Sigmoid colon (tissue), 7 donors: ENCODE results near the gene SIDT1. TPM values are rescaled to one million over a fixed set of nuclear protein-coding genes. Genes with fewer than 3 reads are reported as not detected.

Experiments used
- DNase-seq: peaks from one replicate; pipeline ENCODE4 v3.0.0-alpha.2; 2019
- H3K27ac ChIP-seq, 4 donors: fragments of 200-600 bp; sonication (generic); one replicate each; pipeline ENCODE4 v1.5.1; 2016 to 2019; ENCODE audit warnings: mild to moderate bottlenecking in 1 of 4
- H3K27me3 ChIP-seq, 3 donors: fragments of 200-600 bp; sonication (generic); one replicate each; pipeline ENCODE4 v1.5.1; 2019; ENCODE audit warnings: mild to moderate bottlenecking in 1 of 3
- H3K36me3 ChIP-seq, 4 donors: fragments of 200-600 bp; sonication (generic); one replicate each; pipeline ENCODE4 v1.5.1; 2016 to 2019
- H3K4me1 ChIP-seq, 4 donors: fragments of 200-600 bp; sonication (generic); one replicate each; pipeline ENCODE4 v1.5.1; 2017 to 2019
- H3K4me3 ChIP-seq, 4 donors: fragments of 200-600 bp; sonication (generic); one replicate each; pipeline ENCODE4 v1.5.1; 2017 to 2019; ENCODE audit warnings: mild to moderate bottlenecking in 2 of 4, moderate library complexity in 1 of 4
- H3K9me3 ChIP-seq, 4 donors: fragments of 200-600 bp in 3 of 4; sonication (generic) in 3 of 4; one replicate each; pipeline versions ENCODE4 v1.5.1 to v1.6.1; 2013 to 2019
- EP300 ChIP-seq, 4 donors: sonication (generic); formaldehyde crosslinking; IDR thresholded peaks; one replicate each; pipeline ENCODE4 v1.6.1; 2017; ENCODE audit warnings: antibody characterized with exemption in 4 of 4
- POLR2A ChIP-seq, 2 donors: fragments of 450-650 bp; IDR thresholded peaks; one replicate each; pipeline ENCODE4 v1.6.1; 2016; ENCODE audit warnings: antibody characterized with exemption in 2 of 2, mild to moderate bottlenecking in 2 of 2, moderate library complexity in 2 of 2
- POLR2AphosphoS5 ChIP-seq, 4 donors: sonication (generic); formaldehyde crosslinking; IDR thresholded peaks; one replicate each; pipeline ENCODE4 v1.6.1; 2017; ENCODE audit warnings: antibody characterized with exemption in 4 of 4
- WGBS, 2 donors: extraction: QIAGEN DNeasy Blood & Tissue Kit; methylation state at CpG; one replicate each; pipeline ENCODE4 v1.1.7; 2013; 5-methylcytosine and 5-hydroxymethylcytosine counted together
- intact Hi-C: fragments of 100-400 bp; cut with DNase I; formaldehyde crosslinking; loops from one replicate; pipeline ENCODE4 v1.15.1; 2023
- polyA plus RNA-seq, 3 donors: library from polyadenylated mRNA; stranded (reverse); fragments of 200-250 nt; gene quantifications; one replicate each; pipeline ENCODE4 v1.2.3, GENCODE V29; 2013
- total RNA-seq, 4 donors: library from RNA; depleted of rRNA; stranded (reverse); fragments of >200 nt; gene quantifications; one replicate each; pipeline ENCODE4 v1.1.0, GENCODE V29; 2016
- TF ChIP-seq, protein P1 (sequence below), 4 experiments: fragments of 450-650 bp in 3 of 4; fragments of 200-600 bp in 1 of 4; IDR thresholded peaks; one replicate each; pipeline ENCODE4 v1.5.1; 2016 to 2019; ENCODE audit warnings: antibody characterized with exemption in 4 of 4, mild to moderate bottlenecking in 3 of 4, moderate library complexity in 2 of 4
- donor health status: healthy with polysubstance abuse.
- donor health status: Bipolar disorder and iron deficiency.
- donor health status: healthy.

SIDT1 gene
- total and polyA plus RNA-seq, 7 donors = 0.49 to 16.7 (median 1.4) TPM

DNA sequence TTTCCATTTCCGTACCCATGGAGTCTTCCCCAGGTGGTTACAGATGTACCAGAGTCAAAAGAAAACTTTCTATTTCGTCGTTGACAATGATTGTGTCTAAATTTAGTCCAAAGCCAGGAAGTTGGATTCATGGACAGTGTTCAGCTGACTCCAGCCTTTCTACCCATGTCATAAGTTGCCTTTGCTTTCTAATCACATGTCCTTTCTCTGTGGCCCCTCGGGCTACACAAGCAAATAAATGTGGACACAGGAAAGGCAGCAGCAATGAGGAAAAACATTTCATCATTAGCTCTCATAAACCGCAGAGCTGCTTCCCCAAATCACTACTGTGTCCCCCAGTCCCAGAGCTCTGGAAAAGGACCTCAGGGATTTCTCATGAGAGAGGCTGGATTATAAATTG is 82.0 kb downstream of the SIDT1 start:
- Histone ChIP-seq H3K27me3 (no peaks in the 10 kb centered on the region), H3K4me3 (no peak overlapping the region), H3K9me3 (no peaks in the 10 kb centered on the region), H3K36me3 (no peaks in the 10 kb centered on the region), H3K4me1 (peaks cover 0 to 16% (median 4%) of the 10 kb centered on the region in 4 donors), H3K27ac (peak overlapping the region in 1 of 4 donors; percentile 26)
- TF ChIP-seq POLR2A (IDR thresholded peaks at IDR 0.05) (no peak), POLR2AphosphoS5 (IDR thresholded peaks at IDR 0.05) (no peak), EP300 (IDR thresholded peaks at IDR 0.05) (no peak)
- TF ChIP-seq, protein P1, sequence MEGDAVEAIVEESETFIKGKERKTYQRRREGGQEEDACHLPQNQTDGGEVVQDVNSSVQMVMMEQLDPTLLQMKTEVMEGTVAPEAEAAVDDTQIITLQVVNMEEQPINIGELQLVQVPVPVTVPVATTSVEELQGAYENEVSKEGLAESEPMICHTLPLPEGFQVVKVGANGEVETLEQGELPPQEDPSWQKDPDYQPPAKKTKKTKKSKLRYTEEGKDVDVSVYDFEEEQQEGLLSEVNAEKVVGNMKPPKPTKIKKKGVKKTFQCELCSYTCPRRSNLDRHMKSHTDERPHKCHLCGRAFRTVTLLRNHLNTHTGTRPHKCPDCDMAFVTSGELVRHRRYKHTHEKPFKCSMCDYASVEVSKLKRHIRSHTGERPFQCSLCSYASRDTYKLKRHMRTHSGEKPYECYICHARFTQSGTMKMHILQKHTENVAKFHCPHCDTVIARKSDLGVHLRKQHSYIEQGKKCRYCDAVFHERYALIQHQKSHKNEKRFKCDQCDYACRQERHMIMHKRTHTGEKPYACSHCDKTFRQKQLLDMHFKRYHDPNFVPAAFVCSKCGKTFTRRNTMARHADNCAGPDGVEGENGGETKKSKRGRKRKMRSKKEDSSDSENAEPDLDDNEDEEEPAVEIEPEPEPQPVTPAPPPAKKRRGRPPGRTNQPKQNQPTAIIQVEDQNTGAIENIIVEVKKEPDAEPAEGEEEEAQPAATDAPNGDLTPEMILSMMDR (IDR thresholded peaks at IDR 0.05) = no peak
- peak; percentile 67 for DNase-seq
- intact Hi-C loops = no loop called here
- 71 to 75% methylated on average over 5 of the region's 5 CpGs for WGBS, 2 donors

DNA sequence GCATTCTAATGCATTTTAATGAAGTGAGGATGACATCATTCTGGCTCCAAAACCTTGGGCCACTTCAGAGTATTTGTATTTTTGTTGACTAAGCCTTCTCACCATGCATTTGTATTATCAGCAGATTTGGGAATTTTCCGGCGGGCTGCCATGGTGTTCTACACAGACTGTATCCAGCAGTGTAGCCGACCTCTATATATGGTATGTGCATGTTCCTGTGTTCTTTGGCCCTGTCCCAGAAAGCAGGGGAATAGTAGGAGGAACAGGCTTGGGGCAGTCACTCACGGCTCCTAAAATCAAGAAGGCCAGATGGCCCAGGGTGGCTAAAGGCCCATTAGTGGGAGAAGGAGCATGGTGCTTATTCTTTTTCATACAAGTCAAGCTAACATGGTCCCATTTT is 83.6 kb downstream of the SIDT1 start:
- whole genome bisulfite sequencing, 2 donors = 82 to 87% methylated on average over 4 of the region's 4 CpGs
- no peaks in the 10 kb centered on the region for H3K27me3 ChIP-seq
- intact Hi-C loops = no loop called here
- H3K4me3 ChIP-seq = no peak overlapping the region
- peaks cover 0 to 16% (median 4%) of the 10 kb centered on the region in 4 donors for H3K4me1 ChIP-seq
- no peaks in the 10 kb centered on the region for H3K9me3 ChIP-seq
- DNase-seq = peak; percentile 68
- H3K27ac ChIP-seq = no peak overlapping the region
- TF ChIP-seq, protein P1 (IDR thresholded peaks at IDR 0.05) = no peak
- TF ChIP-seq POLR2A (IDR thresholded peaks at IDR 0.05) (no peak), POLR2AphosphoS5 (IDR thresholded peaks at IDR 0.05) (no peak), EP300 (IDR thresholded peaks at IDR 0.05) (no peak)
- H3K36me3 ChIP-seq = no peaks in the 10 kb centered on the region

DNA sequence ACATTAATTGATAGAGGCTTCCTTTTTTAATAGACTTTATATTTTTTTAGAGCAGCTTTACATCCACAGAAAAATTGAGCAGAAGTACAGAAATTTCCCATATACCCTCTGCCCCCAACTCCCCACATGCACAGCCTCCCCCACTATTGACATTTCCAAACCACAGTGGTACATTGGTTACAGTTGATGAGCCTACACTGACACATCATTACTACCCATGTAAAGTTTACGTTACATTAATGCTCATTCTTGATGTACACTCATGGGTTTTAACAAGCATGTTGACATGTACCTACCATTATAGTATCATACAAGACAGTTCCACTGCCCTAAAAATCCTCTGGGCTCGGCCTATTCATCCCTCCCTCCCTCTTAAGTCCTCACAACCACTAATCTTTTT is 85.4 kb downstream of the SIDT1 start:
- WGBS, 2 donors = 94 to 95% methylated on average over 2 of the region's 2 CpGs

DNA sequence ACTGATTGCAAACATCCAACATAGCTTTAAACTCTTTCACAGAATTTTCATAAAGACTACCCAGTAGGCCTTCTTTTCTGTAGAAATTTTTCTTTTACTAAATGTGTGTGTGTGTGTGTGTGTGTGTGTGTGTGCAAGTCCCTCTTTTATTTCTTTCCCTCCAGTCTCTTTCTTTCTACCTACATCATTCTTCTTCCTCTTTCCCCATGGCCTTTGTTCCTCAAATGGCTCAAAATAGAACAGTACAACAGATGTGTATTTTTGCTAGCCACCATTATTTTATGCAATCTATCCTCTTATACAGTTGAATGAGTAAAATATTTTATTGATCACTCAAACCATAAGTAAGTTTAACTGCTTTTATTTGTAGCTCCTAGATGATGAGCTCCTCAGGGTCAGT is 87.7 kb downstream of the SIDT1 start:
- Histone ChIP-seq H3K4me3 (no peak overlapping the region), H3K36me3 (no peaks in the 10 kb centered on the region), H3K27ac (no peak overlapping the region), H3K27me3 (no peaks in the 10 kb centered on the region), H3K9me3 (no peaks in the 10 kb centered on the region), H3K4me1 (peaks cover 0 to 14% (median 4%) of the 10 kb centered on the region in 4 donors)
- intact Hi-C loops = no loop called here
- no peak for DNase-seq
- no peak for TF ChIP-seq POLR2AphosphoS5 (IDR thresholded peaks at IDR 0.05)

More for the DNA sequence above, 85.4 kb downstream of the SIDT1 start:
- Histone ChIP-seq H3K4me1 (peaks cover 0 to 16% (median 4%) of the 10 kb centered on the region in 4 donors), H3K27me3 (no peaks in the 10 kb centered on the region), H3K4me3 (no peak overlapping the region), H3K36me3 (no peaks in the 10 kb centered on the region), H3K9me3 (no peaks in the 10 kb centered on the region), H3K27ac (no peak overlapping the region)
- intact Hi-C loops = no loop called here
- TF ChIP-seq POLR2AphosphoS5 (IDR thresholded peaks at IDR 0.05) = no peak
- no peak for TF ChIP-seq EP300 (IDR thresholded peaks at IDR 0.05)
- no peak for TF ChIP-seq POLR2A (IDR thresholded peaks at IDR 0.05)
- DNase-seq = no peak

DNA sequence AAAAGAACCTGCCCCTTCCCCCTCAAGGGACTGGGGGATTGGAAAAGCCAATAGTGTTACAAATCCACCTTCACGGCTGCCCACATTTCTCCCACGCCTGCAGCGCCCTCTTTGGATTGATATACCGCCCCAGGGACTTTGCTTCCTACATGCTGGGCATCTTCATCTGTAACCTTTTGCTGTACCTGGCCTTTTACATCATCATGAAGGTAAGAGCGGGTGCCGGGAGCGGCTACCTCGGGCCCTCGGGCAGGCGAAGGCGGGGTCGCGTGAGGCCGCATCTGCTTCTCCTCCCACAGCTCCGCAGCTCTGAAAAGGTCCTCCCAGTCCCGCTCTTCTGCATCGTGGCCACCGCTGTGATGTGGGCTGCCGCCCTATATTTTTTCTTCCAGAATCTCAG is 91.0 kb downstream of the SIDT1 start:
- no peak overlapping the region for H3K27ac ChIP-seq
- no peaks in the 10 kb centered on the region for H3K36me3 ChIP-seq
- WGBS, 2 donors = 80 to 87% methylated on average over 19 of the region's 19 CpGs
- TF ChIP-seq, protein P1 (IDR thresholded peaks at IDR 0.05) = no peak
- no peak overlapping the region for H3K4me3 ChIP-seq
- intact Hi-C loops = no loop called here
- DNase-seq = no peak
- peaks cover 0 to 16% (median 11%) of the 10 kb centered on the region in 4 donors for H3K4me1 ChIP-seq
- no peaks in the 10 kb centered on the region for H3K9me3 ChIP-seq
- no peaks in the 10 kb centered on the region for H3K27me3 ChIP-seq

DNA sequence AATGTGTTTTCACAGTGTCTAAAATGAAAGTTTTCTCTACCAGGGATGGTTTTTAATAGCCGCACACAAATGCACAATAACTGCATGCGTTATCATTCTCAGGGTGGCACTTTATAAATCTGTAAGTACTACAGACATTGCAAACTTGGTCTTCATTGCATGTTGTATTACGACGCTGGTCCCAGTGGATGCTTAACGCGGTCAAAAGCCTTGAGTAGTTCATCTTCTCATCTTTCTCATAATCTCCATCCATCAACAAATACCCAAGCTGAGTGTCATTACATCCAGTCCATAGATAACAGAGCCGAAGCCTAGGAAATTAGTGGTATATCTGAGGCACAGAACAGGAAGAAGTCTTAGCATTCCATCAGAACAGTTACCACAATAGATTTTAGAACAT is 91.5 kb downstream of the SIDT1 start:
- Histone ChIP-seq H3K4me3 (no peak overlapping the region), H3K27ac (no peak overlapping the region), H3K36me3 (no peaks in the 10 kb centered on the region), H3K9me3 (no peaks in the 10 kb centered on the region), H3K4me1 (peaks cover 0 to 21% (median 16%) of the 10 kb centered on the region in 4 donors), H3K27me3 (no peaks in the 10 kb centered on the region)
- no peak for TF ChIP-seq EP300 (IDR thresholded peaks at IDR 0.05)
- TF ChIP-seq POLR2AphosphoS5 (IDR thresholded peaks at IDR 0.05) = no peak
- TF ChIP-seq, protein P1 (IDR thresholded peaks at IDR 0.05) = no peak
- no peak for TF ChIP-seq POLR2A (IDR thresholded peaks at IDR 0.05)
- intact Hi-C loops = no loop called here
- 96% methylated on average over 7 of the region's 7 CpGs for WGBS, 2 donors
- no peak for DNase-seq
